ENCODE data around the gene PRAME.
"Not testable (repeated sequence)": the region's sequence is repeated elsewhere in the genome, so short reads cannot be mapped to it uniquely, and the experiment has no call there.

PRAME gene

DNA sequence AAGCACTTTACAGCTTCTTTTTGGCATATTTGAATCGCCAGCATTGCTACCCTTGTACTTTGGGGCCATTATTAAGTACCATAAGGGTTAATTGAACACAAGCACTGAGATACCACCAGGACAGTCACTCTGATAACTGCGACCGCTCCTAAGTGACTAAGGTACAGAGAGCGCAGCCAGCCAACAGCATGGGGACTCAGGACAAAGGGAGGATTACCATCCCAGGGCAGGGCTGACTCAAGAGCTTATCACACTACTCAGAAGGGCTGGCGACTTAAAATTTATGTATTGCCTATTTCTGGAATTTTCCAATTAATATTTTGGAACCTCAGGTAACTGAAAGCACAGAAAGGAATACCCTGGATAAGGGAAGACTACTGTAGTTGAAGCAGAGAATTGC, 39.5 kb downstream of the PRAME start:
- no peaks in the 10 kb centered on the region for H3K27me3 ChIP-seq (ENCODE audit: low read depth, low read length)
- H3K27ac ChIP-seq (ENCODE audit: low read length) = no peak overlapping the region
- no peaks in the 10 kb centered on the region for H4K20me1 ChIP-seq (ENCODE audit: insufficient read depth, low read length)
- no peak overlapping the region for H3K4me3 ChIP-seq (ENCODE audit: low read length)
- peaks cover 17% of the 10 kb centered on the region for H3K4me1 ChIP-seq (ENCODE audit: low read length)
- no peaks in the 10 kb centered on the region for H3K36me3 ChIP-seq (replicated peaks; ENCODE audit: low read depth, low read length)
- TF ChIP-seq EZH2phosphoT487 (IDR thresholded peaks at IDR 0.05; ENCODE audit: low read depth) (no peak), CTCF (IDR thresholded peaks at IDR 0.05; ENCODE audit: low read depth, low read length) (no peak)
- no peak overlapping the region for H3K4me2 ChIP-seq (ENCODE audit: low read length)
- H2AFZ ChIP-seq (ENCODE audit: low read depth, low read length) = no peak overlapping the region
- H3K9me3 ChIP-seq (ENCODE audit: insufficient read depth, low read length) = no peaks in the 10 kb centered on the region
- no peak overlapping the region for H3K9ac ChIP-seq (ENCODE audit: low read length)
- H3K79me2 ChIP-seq (ENCODE audit: low read length) = no peaks in the 10 kb centered on the region

- no peak overlapping the region for H2AFZ ChIP-seq (ENCODE audit: low read depth, low read length)
- H3K27me3 ChIP-seq (ENCODE audit: low read depth, low read length) = no peaks in the 10 kb centered on the region
- TF ChIP-seq CTCF (IDR thresholded peaks at IDR 0.05; ENCODE audit: low read depth, low read length) = no peak
Measured at GRCh38 chr22:22516992-22517391, 42.1 kb downstream of the PRAME start.

GRCh38 chr22:22515890-22516289, 43.2 kb downstream of the PRAME start:
- TF ChIP-seq CTCF (IDR thresholded peaks at IDR 0.05; ENCODE audit: low read depth, low read length) = no peak
- TF ChIP-seq EZH2phosphoT487 (IDR thresholded peaks at IDR 0.05; ENCODE audit: low read depth) = no peak
- H4K20me1 ChIP-seq (ENCODE audit: insufficient read depth, low read length) = no peaks in the 10 kb centered on the region
- no peak overlapping the region for H2AFZ ChIP-seq (ENCODE audit: low read depth, low read length)
- no peak overlapping the region for H3K9ac ChIP-seq (ENCODE audit: low read length)
- H3K4me1 ChIP-seq (ENCODE audit: low read length) = peaks cover 5% of the 10 kb centered on the region
- H3K79me2 ChIP-seq (ENCODE audit: low read length) = no peaks in the 10 kb centered on the region
- H3K27ac ChIP-seq (ENCODE audit: low read length) = no peak overlapping the region
- H3K4me3 ChIP-seq (ENCODE audit: low read length) = no peak overlapping the region
- H3K4me2 ChIP-seq (ENCODE audit: low read length) = no peak overlapping the region
- no peaks in the 10 kb centered on the region for H3K36me3 ChIP-seq (replicated peaks; ENCODE audit: low read depth, low read length)
- no peaks in the 10 kb centered on the region for H3K9me3 ChIP-seq (ENCODE audit: insufficient read depth, low read length)
- H3K27me3 ChIP-seq (ENCODE audit: low read depth, low read length) = no peaks in the 10 kb centered on the region

More at GRCh38 chr22:22516992-22517391, 42.1 kb downstream of the PRAME start:
- Histone ChIP-seq H4K20me1 (ENCODE audit: insufficient read depth, low read length) (no peaks in the 10 kb centered on the region), H3K9ac (ENCODE audit: low read length) (no peak overlapping the region), H3K4me1 (ENCODE audit: low read length) (peaks cover 9% of the 10 kb centered on the region), H3K79me2 (ENCODE audit: low read length) (no peaks in the 10 kb centered on the region), H3K27ac (ENCODE audit: low read length) (no peak overlapping the region), H3K9me3 (ENCODE audit: insufficient read depth, low read length) (no peaks in the 10 kb centered on the region), H3K4me3 (ENCODE audit: low read length) (no peak overlapping the region), H3K36me3 (replicated peaks; ENCODE audit: low read depth, low read length) (no peaks in the 10 kb centered on the region), H3K4me2 (ENCODE audit: low read length) (no peak overlapping the region)

- not testable (repeated sequence) for H4K20me1 ChIP-seq (ENCODE audit: insufficient read depth, low read length); H3K9me3 ChIP-seq (ENCODE audit: insufficient read depth, low read length); H3K27ac ChIP-seq (ENCODE audit: low read length); H3K27me3 ChIP-seq (ENCODE audit: low read depth, low read length); H3K79me2 ChIP-seq (ENCODE audit: low read length); H2AFZ ChIP-seq (ENCODE audit: low read depth, low read length); H3K4me2 ChIP-seq (ENCODE audit: low read length); H3K9ac ChIP-seq (ENCODE audit: low read length); H3K4me3 ChIP-seq (ENCODE audit: low read length); H3K36me3 ChIP-seq (replicated peaks; ENCODE audit: low read depth, low read length); H3K4me1 ChIP-seq (ENCODE audit: low read length)
Measured at GRCh38 chr22:22514431-22514830, 44.6 kb downstream of the PRAME start.

DNA sequence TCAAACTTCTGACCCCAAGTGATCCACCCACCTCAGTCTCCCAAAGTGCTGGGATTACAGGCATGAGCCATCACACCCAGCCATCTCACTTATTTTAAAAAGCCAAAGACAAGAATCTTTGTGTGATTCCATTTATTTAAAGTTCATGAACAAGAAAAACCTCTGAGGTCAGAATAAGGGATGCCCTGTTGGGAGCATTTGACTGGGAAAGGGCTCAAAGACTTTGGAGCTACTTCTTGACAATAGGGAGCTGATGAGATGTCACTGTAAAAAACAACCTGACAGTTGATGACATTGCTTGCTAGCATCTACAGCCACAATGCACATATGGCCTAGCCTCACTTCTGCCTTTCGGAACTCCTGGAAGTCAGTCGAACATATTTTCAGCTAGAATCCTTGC, 45.4 kb downstream of the PRAME start:
- H3K27ac ChIP-seq (ENCODE audit: low read length) = no peak overlapping the region
- no peaks in the 10 kb centered on the region for H3K36me3 ChIP-seq (replicated peaks; ENCODE audit: low read depth, low read length)
- no peak overlapping the region for H3K4me3 ChIP-seq (ENCODE audit: low read length)
- TF ChIP-seq CTCF (IDR thresholded peaks at IDR 0.05; ENCODE audit: low read depth, low read length) (no peak), EZH2phosphoT487 (IDR thresholded peaks at IDR 0.05; ENCODE audit: low read depth) (no peak)
- no peak overlapping the region for H2AFZ ChIP-seq (ENCODE audit: low read depth, low read length)
- peaks cover 3% of the 10 kb centered on the region; the same call in 1 of the 2 replicates for H3K4me1 ChIP-seq (ENCODE audit: low read length)
- no peak overlapping the region for H3K4me2 ChIP-seq (ENCODE audit: low read length)
- no peak overlapping the region for H3K9ac ChIP-seq (ENCODE audit: low read length)
- H3K79me2 ChIP-seq (ENCODE audit: low read length) = no peaks in the 10 kb centered on the region
- H3K9me3 ChIP-seq (ENCODE audit: insufficient read depth, low read length) = no peaks in the 10 kb centered on the region
- H4K20me1 ChIP-seq (ENCODE audit: insufficient read depth, low read length) = no peaks in the 10 kb centered on the region
- H3K27me3 ChIP-seq (ENCODE audit: low read depth, low read length) = no peaks in the 10 kb centered on the region
